ENCODE data around the gene ZNF235.

Gene ZNF235

GRCh38 chr19:44308011-44308410, 3.2 kb upstream of the ZNF235 start:
- TF ChIP-seq NFIC (IDR thresholded peaks at IDR 0.05) (no peak), USF1 (IDR thresholded peaks at IDR 0.05) (no peak), REST (IDR thresholded peaks at IDR 0.05; ENCODE audit: low read depth) (no peak)

GRCh38 chr19:44306283-44306682, 1.5 kb upstream of the ZNF235 start:
- TF ChIP-seq RAD21 (IDR thresholded peaks at IDR 0.05; ENCODE audit: low read depth) (no peak), FOXM1 (IDR thresholded peaks at IDR 0.05; ENCODE audit: borderline replicate concordance, low read depth) (no peak), YY1 (IDR thresholded peaks at IDR 0.05; ENCODE audit: low read depth) (no peak), TAF1 (IDR thresholded peaks at IDR 0.05; ENCODE audit: low read depth) (no peak), USF1 (IDR thresholded peaks at IDR 0.05) (no peak), CREB1 (IDR thresholded peaks at IDR 0.05; ENCODE audit: low read depth) (no peak), REST (IDR thresholded peaks at IDR 0.05; ENCODE audit: low read depth) (no peak)

GRCh38 chr19:44305457-44305856, 632 bp upstream of the ZNF235 start:
- no peak for TF ChIP-seq CEBPB (IDR thresholded peaks at IDR 0.05)
- TF ChIP-seq USF1 (IDR thresholded peaks at IDR 0.05): no peak
- no peak for TF ChIP-seq CREB1 (IDR thresholded peaks at IDR 0.05; ENCODE audit: low read depth)
- no peak for TF ChIP-seq NFIC (IDR thresholded peaks at IDR 0.05)
- TF ChIP-seq YY1 (IDR thresholded peaks at IDR 0.05; ENCODE audit: low read depth): no peak
- no peak for TF ChIP-seq EGR1 (IDR thresholded peaks at IDR 0.05)
- no peak for TF ChIP-seq FOXM1 (IDR thresholded peaks at IDR 0.05; ENCODE audit: borderline replicate concordance, low read depth)
- no peak for TF ChIP-seq EP300 (IDR thresholded peaks at IDR 0.05; ENCODE audit: borderline replicate concordance)
- TF ChIP-seq TEAD4 (IDR thresholded peaks at IDR 0.05): no peak
- no peak for TF ChIP-seq TCF12 (IDR thresholded peaks at IDR 0.05; ENCODE audit: low read depth)
- no peak for TF ChIP-seq REST (IDR thresholded peaks at IDR 0.05; ENCODE audit: low read depth)
- TF ChIP-seq MAX (IDR thresholded peaks at IDR 0.05): no peak

GRCh38 chr19:44303976-44304568, 753 bp downstream of the ZNF235 start:
- TF ChIP-seq TAF1 (IDR thresholded peaks at IDR 0.05; ENCODE audit: low read depth): no peak
- no peak for TF ChIP-seq RAD21 (IDR thresholded peaks at IDR 0.05; ENCODE audit: low read depth)
- no peak for TF ChIP-seq NFIC (IDR thresholded peaks at IDR 0.05)
- no peak for TF ChIP-seq CEBPB (IDR thresholded peaks at IDR 0.05)
- no peak for TF ChIP-seq YY1 (IDR thresholded peaks at IDR 0.05; ENCODE audit: low read depth)

- TF ChIP-seq RAD21 (IDR thresholded peaks at IDR 0.05; ENCODE audit: low read depth): no peak
- no peak for TF ChIP-seq TEAD4 (IDR thresholded peaks at IDR 0.05)
- no peak for TF ChIP-seq EP300 (IDR thresholded peaks at IDR 0.05; ENCODE audit: borderline replicate concordance)
- no peak for TF ChIP-seq EGR1 (IDR thresholded peaks at IDR 0.05)
- TF ChIP-seq MAX (IDR thresholded peaks at IDR 0.05): no peak
- TF ChIP-seq FOXM1 (IDR thresholded peaks at IDR 0.05; ENCODE audit: borderline replicate concordance, low read depth): no peak
These were observed 1.5 kb downstream of the ZNF235 start for GRCh38 chr19:44303320-44303719.

Data from Ishikawa (cell line).